ENCODE data around the gene BMP4.

GRCh38 chr14:53958628-53959027 lies 2.0 kb upstream of the BMP4 start:
- TF ChIP-seq POLR2A (IDR thresholded peaks at IDR 0.05; ENCODE audit: low read length) (no peak), GATA1 (IDR thresholded peaks at IDR 0.05; ENCODE audit: low read depth, low read length) (no peak)

All from erythroblast (primary cell).